Stomach (tissue), 4 donors: ENCODE measurements around the gene RPL15.

Experiments used
- CTCF ChIP-seq, 7 experiments: fragments of 450-650 bp in 4 of 7; fragments of 200-600 bp in 3 of 7; sonication (generic) in 3 of 7; IDR thresholded peaks; one replicate each; pipeline ENCODE4 v1.5.1; 2016 to 2019; ENCODE audit warnings: antibody characterized with exemption in 7 of 7, control low read depth in 2 of 7, mild to moderate bottlenecking in 1 of 7
- POLR2A ChIP-seq, 4 donors: fragments of 450-650 bp; IDR thresholded peaks; one replicate each; pipeline ENCODE4 v1.6.1; 2016; ENCODE audit warnings: antibody characterized with exemption in 4 of 4, control low read depth in 2 of 4, mild to moderate bottlenecking in 1 of 4, moderate library complexity in 1 of 4
- POLR2AphosphoS5 ChIP-seq, 3 donors: sonication (generic); formaldehyde crosslinking; IDR thresholded peaks; one replicate each; pipeline ENCODE4 v1.6.1; 2016; ENCODE audit warnings: antibody characterized with exemption in 3 of 3

- TF ChIP-seq POLR2A (IDR thresholded peaks at IDR 0.05) = no peak
- no peak for TF ChIP-seq CTCF (IDR thresholded peaks at IDR 0.05)
- TF ChIP-seq POLR2AphosphoS5 (IDR thresholded peaks at IDR 0.05) = no peak
Measured at GRCh38 chr3:23938688-23939087, 21.8 kb downstream of the RPL15 start.
